NB4 (cell line): Measurements from ENCODE around the gene MSI2.

ENCODE experiments used
- POLR2A ChIP-seq: IDR thresholded peaks from 2 replicates; pipeline ENCODE4 v1.6.1; 2011; ENCODE audit warnings: mild to moderate bottlenecking; ENCODE audit not compliant: insufficient read length; ENCODE audit errors: extremely low read depth
- TF ChIP-seq, protein P1 (sequence below): IDR thresholded peaks from one replicate; pipeline ENCODE4 v1.5.1; 2012; ENCODE audit warnings: low read depth, low read length

GRCh38 chr17:57572062-57572461, 315.7 kb downstream of the MSI2 start:
- TF ChIP-seq, protein P1, sequence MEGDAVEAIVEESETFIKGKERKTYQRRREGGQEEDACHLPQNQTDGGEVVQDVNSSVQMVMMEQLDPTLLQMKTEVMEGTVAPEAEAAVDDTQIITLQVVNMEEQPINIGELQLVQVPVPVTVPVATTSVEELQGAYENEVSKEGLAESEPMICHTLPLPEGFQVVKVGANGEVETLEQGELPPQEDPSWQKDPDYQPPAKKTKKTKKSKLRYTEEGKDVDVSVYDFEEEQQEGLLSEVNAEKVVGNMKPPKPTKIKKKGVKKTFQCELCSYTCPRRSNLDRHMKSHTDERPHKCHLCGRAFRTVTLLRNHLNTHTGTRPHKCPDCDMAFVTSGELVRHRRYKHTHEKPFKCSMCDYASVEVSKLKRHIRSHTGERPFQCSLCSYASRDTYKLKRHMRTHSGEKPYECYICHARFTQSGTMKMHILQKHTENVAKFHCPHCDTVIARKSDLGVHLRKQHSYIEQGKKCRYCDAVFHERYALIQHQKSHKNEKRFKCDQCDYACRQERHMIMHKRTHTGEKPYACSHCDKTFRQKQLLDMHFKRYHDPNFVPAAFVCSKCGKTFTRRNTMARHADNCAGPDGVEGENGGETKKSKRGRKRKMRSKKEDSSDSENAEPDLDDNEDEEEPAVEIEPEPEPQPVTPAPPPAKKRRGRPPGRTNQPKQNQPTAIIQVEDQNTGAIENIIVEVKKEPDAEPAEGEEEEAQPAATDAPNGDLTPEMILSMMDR = no peak
- no peak for TF ChIP-seq POLR2A
